ENCODE measurements around the gene MAP2K2. TPM values are rescaled to one million over a fixed set of nuclear protein-coding genes. Genes with fewer than 3 reads are reported as not detected.

Gene MAP2K2
- total and polyA plus RNA-seq, 2 donors (not counting 3 experiments of a cell fraction or from before 2014, with no cell fraction given), result 126 to 171 TPM

- DNase-seq (ENCODE audit: low read depth, low spot score), result no peak
- Histone ChIP-seq H2AFZ (ENCODE audit: low read depth, low read length) (no peak overlapping the region), H3K9ac (replicated peaks; ENCODE audit: extremely low read depth, insufficient read depth, low read length) (no peak overlapping the region), H3K4me3 (replicated peaks in 1 of 3; ENCODE audit: insufficient read depth in 1 of 3, low read depth in 1 of 3, low read length in 3 of 3) (no peak overlapping the region), H3K4me2 (ENCODE audit: insufficient read depth, low read length) (no peak overlapping the region), H3K79me2 (ENCODE audit: control insufficient read depth, insufficient read depth, low read length) (no peaks in the 10 kb centered on the region), H3K9me3 (replicated peaks; ENCODE audit: control insufficient read depth, insufficient read depth, low read length) (no peaks in the 10 kb centered on the region), H3K36me3 (ENCODE audit: control insufficient read depth in 2 of 2, extremely low read depth in 1 of 2, insufficient read depth in 2 of 2, low read length in 2 of 2) (no peaks in the 10 kb centered on the region), H3K27me3 (ENCODE audit: control insufficient read depth in 2 of 2, insufficient read depth in 2 of 2, low read length in 2 of 2) (no peaks in the 10 kb centered on the region), H3K4me1 (ENCODE audit: control insufficient read depth, extremely low read depth, insufficient read depth, low read length) (no peaks in the 10 kb centered on the region), H4K20me1 (replicated peaks; ENCODE audit: control insufficient read depth, extremely low read depth, insufficient read depth, low read length) (no peaks in the 10 kb centered on the region), H3K27ac (ENCODE audit: insufficient read depth, low read depth, low read length) (no peak overlapping the region), H3K9me1 (replicated peaks; ENCODE audit: control insufficient read depth, extremely low read depth, insufficient read depth, low read length) (no peaks in the 10 kb centered on the region)
- TF ChIP-seq MAX (IDR thresholded peaks at IDR 0.05; ENCODE audit: insufficient read depth, insufficient read length) (no peak), FOS (IDR thresholded peaks at IDR 0.05; ENCODE audit: borderline replicate concordance, insufficient read depth, low read length) (no peak), EZH2 (IDR thresholded peaks at IDR 0.05; ENCODE audit: borderline replicate concordance, low read depth, low read length, severe bottlenecking) (no peak), MYC (IDR thresholded peaks at IDR 0.05; ENCODE audit: low read depth, low read length) (no peak), POLR2AphosphoS5 (IDR thresholded peaks at IDR 0.05; ENCODE audit: insufficient read depth, low read depth, low read length) (no peak), GATA2 (IDR thresholded peaks at IDR 0.05; ENCODE audit: insufficient read depth, insufficient read length, low read depth, low read length) (no peak), CTCF (IDR thresholded peaks at IDR 0.05; ENCODE audit: extremely low read depth in 1 of 2, insufficient read depth in 1 of 2, low read depth in 1 of 2, low read length in 2 of 2) (no peak)
- BruUV-seq (replicated peaks), result no TSS peak
- dilution Hi-C loops (cut with MboI; ENCODE audit: extremely low pct_ligation_motif_present, low sequenced_read_pairs) (no loop called here), intact Hi-C loops (cut with micrococcal nuclease) (no loop called here)
- POLR2A ChIA-PET, result no interaction called here
- no peak for FAIRE-seq
- CTCF ChIA-PET, result interaction anchor here (0.6 to 3.4 kb wide), 2 partner anchors 24 to 176 kb away, joined by 4 to 20 read pairs; no protein-coding TSS in a partner anchor
These were observed 40.3 kb upstream of the MAP2K2 start for GRCh38 chr19:4164262-4164661.

All from endothelial cell of umbilical vein (primary cell).